Prostate gland (tissue), 2 donors: Measurements from ENCODE around the gene EPB41L1.

Experiments used
- CTCF ChIP-seq, 4 experiments: fragments of 200-600 bp in 2 of 4; fragments of 450-650 bp in 2 of 4; sonication (generic) in 2 of 4; IDR thresholded peaks; 1 replicate in 3 of 4; 2 replicates in 1 of 4; pipeline ENCODE4 v1.5.1; 2016 to 2019; ENCODE audit warnings: antibody characterized with exemption in 4 of 4, mild to moderate bottlenecking in 2 of 4, moderate library complexity in 2 of 4
- POLR2A ChIP-seq: fragments of 450-650 bp; IDR thresholded peaks from one replicate; pipeline ENCODE4 v1.6.1; 2016; ENCODE audit warnings: antibody characterized with exemption, mild to moderate bottlenecking
- POLR2AphosphoS5 ChIP-seq: sonication (generic); formaldehyde crosslinking; IDR thresholded peaks from one replicate; pipeline ENCODE4 v1.6.1; 2017; ENCODE audit warnings: antibody characterized with exemption

- TF ChIP-seq CTCF (IDR thresholded peaks at IDR 0.05): no peak
- TF ChIP-seq POLR2AphosphoS5: no peak
- TF ChIP-seq POLR2A: no peak
Observed at GRCh38 chr20:36128463-36129159, 25.9 kb upstream of the EPB41L1 start.
